Body of pancreas (tissue), 4 donors: ENCODE results near the gene FILIP1L.

ENCODE experiments used
- CTCF ChIP-seq, 7 experiments: fragments of 450-650 bp in 4 of 7; fragments of 200-600 bp in 3 of 7; sonication (generic) in 3 of 7; IDR thresholded peaks; one replicate each; pipeline ENCODE4 v1.5.1; 2016 to 2019; ENCODE audit warnings: antibody characterized with exemption in 7 of 7
- POLR2A ChIP-seq, 3 donors: fragments of 450-650 bp; IDR thresholded peaks; one replicate each; pipeline ENCODE4 v1.6.1; 2016; ENCODE audit warnings: antibody characterized with exemption in 3 of 3, mild to moderate bottlenecking in 2 of 3

GRCh38 chr3:99866261-99866761, 248.0 kb downstream of the FILIP1L start:
- no peak for TF ChIP-seq CTCF (IDR thresholded peaks at IDR 0.05)
- TF ChIP-seq POLR2A (IDR thresholded peaks at IDR 0.05): no peak
